Ovary (tissue), 9 donors: Measurements from ENCODE around the gene ADGRB2. TPM values are rescaled to one million over a fixed set of nuclear protein-coding genes. Genes with fewer than 3 reads are reported as not detected.
A peak's percentile ranks its signal among the peaks of the same experiment; 100 is the strongest.

Source experiments
- DNase-seq, 5 donors: peaks; one replicate each; pipeline ENCODE4 v3.0.0-alpha.2; 2019 to 2020
- H3K27ac ChIP-seq, 2 donors: fragments of 200-600 bp; one replicate each; pipeline versions ENCODE4 v1.5.1 to v1.8.0; 2019 to 2022
- H3K27me3 ChIP-seq: fragments of 200-600 bp; one replicate; pipeline ENCODE4 v1.8.0; 2022
- H3K36me3 ChIP-seq: fragments of 200-600 bp; sonication (generic); one replicate; pipeline ENCODE4 v1.5.1; 2019
- H3K4me1 ChIP-seq: one replicate; pipeline ENCODE4 v1.8.1; 2013; ENCODE audit warnings: mild to moderate bottlenecking, moderate library complexity; ENCODE audit not compliant: insufficient read depth
- H3K4me3 ChIP-seq: fragments of 200-600 bp; sonication (generic); one replicate; pipeline ENCODE4 v1.5.1; 2017
- H3K9me3 ChIP-seq, 2 donors: fragments of 200-600 bp in 1 of 2; sonication (generic) in 1 of 2; one replicate each; pipeline versions ENCODE4 v1.5.1 to v1.8.1; 2013 to 2019; ENCODE audit warnings: mild to moderate bottlenecking in 1 of 2, moderate library complexity in 1 of 2
- CTCF ChIP-seq, 3 donors: fragments of 450-650 bp in 2 of 3; fragments of 200-600 bp in 1 of 3; IDR thresholded peaks; one replicate each; pipeline versions ENCODE4 v1.5.1 to v1.8.0; 2016 to 2022; ENCODE audit warnings: antibody characterized with exemption in 3 of 3, mild to moderate bottlenecking in 1 of 3
- EP300 ChIP-seq: sonication (generic); formaldehyde crosslinking; IDR thresholded peaks from one replicate; pipeline ENCODE4 v1.6.1; 2017; ENCODE audit warnings: antibody characterized with exemption
- POLR2A ChIP-seq: fragments of 450-650 bp; IDR thresholded peaks from one replicate; pipeline ENCODE4 v1.6.1; 2017; ENCODE audit warnings: antibody characterized with exemption, mild to moderate bottlenecking, moderate library complexity
- WGBS, 3 donors: extraction: QIAGEN DNeasy Blood & Tissue Kit in 1 of 3; methylation state at CpG; one replicate each; pipeline versions ENCODE4 v1.1.5 to v1.1.7; 2013 to 2017; 5-methylcytosine and 5-hydroxymethylcytosine counted together
- intact Hi-C, 4 donors: fragments of 100-400 bp; cut with DNase I; formaldehyde crosslinking; loops; one replicate each; pipeline versions ENCODE4 v1.11.0 to v1.15.1; 2022 to 2023
- polyA plus RNA-seq, 2 donors: library from polyadenylated mRNA; stranded (reverse); fragments of 200-250 nt in 1 of 2; fragments of 350-450 nt in 1 of 2; fragmentation: Illumina TruSeq in 1 of 2; extraction: RNeasy Lipid Tissue Mini Kit (QIAGEN cat#74804) in 1 of 2; gene quantifications; one replicate each; pipeline ENCODE4 v1.2.3, GENCODE V29; 2013 to 2014
- total RNA-seq, 7 donors: library from RNA; depleted of rRNA in 2 of 7; stranded (reverse); fragments of >200 nt in 2 of 7; fragmentation: NEBNext Ultra II Directional in 3 of 7; extraction: Animal tissue kit (Norgen Biotek cat#: 25700) in 3 of 7; gene quantifications; one replicate each; pipeline versions ENCODE4 v1.1.0 to v1.2.4, GENCODE V29; 2016 to 2023
- donor health status: DM: no; HTN: no; CAD: no; lungs with moderate emphysema.
- donor health status: DM: no; HTN: no; CAD: no.
- donor health status: Bipolar disorder and iron deficiency.
- donor health status: DM: yes; HTN: yes; CAD: no.
- donor health status: DM: no; HTN: no; CAD: no.
- donor health status: DM: yes; HTN: yes; CAD: no.

The ADGRB2 gene
- total and polyA plus RNA-seq, 9 donors: 0.30 to 7.2 (median 1.6) TPM

- no peak for DNase-seq
- Histone ChIP-seq H3K36me3 (no peaks in the 10 kb centered on the region), H3K4me1 (peaks cover 9% of the 10 kb centered on the region), H3K9me3 (no peaks in the 10 kb centered on the region), H3K4me3 (no peak overlapping the region), H3K27ac (no peak overlapping the region), H3K27me3 (no peaks in the 10 kb centered on the region)
- intact Hi-C loops: no loop called here
- TF ChIP-seq EP300 (no peak), POLR2A (no peak), CTCF (IDR thresholded peaks at IDR 0.05) (no peak)
- WGBS, 3 donors: 74 to 89% (median 83%) methylated on average over 3 of the region's 3 CpGs
These were observed 10.4 kb upstream of the ADGRB2 start for GRCh38 chr1:31774495-31774894.

GRCh38 chr1:31773861-31774260, 9.7 kb upstream of the ADGRB2 start:
- H3K4me3 ChIP-seq: no peak overlapping the region
- no peak for DNase-seq
- H3K27me3 ChIP-seq: no peaks in the 10 kb centered on the region
- no peak overlapping the region for H3K27ac ChIP-seq
- WGBS, 3 donors: 80 to 88% (median 86%) methylated on average over 5 of the region's 5 CpGs
- peaks cover 9% of the 10 kb centered on the region for H3K4me1 ChIP-seq
- no peaks in the 10 kb centered on the region for H3K9me3 ChIP-seq
- TF ChIP-seq CTCF (IDR thresholded peaks at IDR 0.05) (no peak), POLR2A (no peak)
- intact Hi-C loops: no loop called here
- no peaks in the 10 kb centered on the region for H3K36me3 ChIP-seq

- WGBS, 3 donors: 10 to 16% (median 14%) methylated on average over 40 to 49 of the region's 49 CpGs
- intact Hi-C loops: no loop called here
- Histone ChIP-seq H3K27me3 (no peaks in the 10 kb centered on the region), H3K9me3 (no peaks in the 10 kb centered on the region), H3K27ac (no peak overlapping the region), H3K4me1 (peaks cover 9% of the 10 kb centered on the region), H3K36me3 (no peaks in the 10 kb centered on the region), H3K4me3 (no peak overlapping the region)
- DNase-seq: no peak
- TF ChIP-seq EP300: no peak
- no peak for TF ChIP-seq CTCF (IDR thresholded peaks at IDR 0.05)
- no peak for TF ChIP-seq POLR2A
These were observed 8.6 kb upstream of the ADGRB2 start for GRCh38 chr1:31772669-31773248.

GRCh38 chr1:31771891-31772668, 7.9 kb upstream of the ADGRB2 start:
- intact Hi-C loops: no loop called here
- Histone ChIP-seq H3K4me1 (peaks cover 9% of the 10 kb centered on the region), H3K9me3 (no peaks in the 10 kb centered on the region), H3K36me3 (no peaks in the 10 kb centered on the region), H3K27ac (no peak overlapping the region), H3K27me3 (no peaks in the 10 kb centered on the region), H3K4me3 (no peak overlapping the region)
- WGBS, 3 donors: 1 to 5% (median 2%) methylated on average over 48 to 68 of the region's 68 CpGs
- TF ChIP-seq POLR2A: no peak
- no peak for TF ChIP-seq EP300
- peak in 1 of 3 donors; percentile 11 for TF ChIP-seq CTCF (IDR thresholded peaks at IDR 0.05)
- DNase-seq: no peak
